Endothelial cell of umbilical vein (primary cell): ENCODE data around the gene CEP97. TPM values are rescaled to one million over a fixed set of nuclear protein-coding genes. Genes with fewer than 3 reads are reported as not detected.

ENCODE experiments used
- BruUV-seq: library from RNA; stranded (reverse); fragments of 400-500 nt; replicated peaks from 2 replicates; lab custom pipeline; 2021; lab: Mats Ljungman, UMichigan
- CTCF ChIA-PET: fragments of 300-600, 350-600 bp; sonication (Branson Sonifier 250); formaldehyde crosslinking; loops from one replicate; lab custom pipeline; 2021; ENCODE audit warnings: antibody characterized with exemption, inconsistent platforms; lab: Charles Lee
- POLR2A ChIA-PET: fragments of 300-600, 350-600 bp; sonication (Branson Sonifier 250); formaldehyde crosslinking; loops from one replicate; lab custom pipeline; 2021; ENCODE audit warnings: antibody characterized with exemption, inconsistent platforms; lab: Charles Lee
- DNase-seq: peaks from one replicate; pipeline ENCODE4 v3.0.0-alpha.2; 2011; ENCODE audit warnings: low read depth, low spot score
- FAIRE-seq: peaks from 2 replicates; lab custom pipeline; 2011; peaks lifted over from hg19 to GRCh38; lab: Jason Lieb, UNC
- H2AFZ ChIP-seq: 2 replicates; pipeline ENCODE4 v1.6.0; 2012; ENCODE audit warnings: low read depth, low read length, control low read depth, inconsistent platforms
- H3K27ac ChIP-seq: 2 replicates; pipeline ENCODE4 v1.5.1; 2011; ENCODE audit warnings: low read depth, mild to moderate bottlenecking, control low read depth, low read length, moderate library complexity; ENCODE audit not compliant: insufficient read depth
- H3K27me3 ChIP-seq, 2 experiments: 2 replicates each; pipeline versions ENCODE4 v1.6.0 to v1.6.1; 2011; ENCODE audit warnings: low read length in 2 of 2, mixed read lengths in 1 of 2; ENCODE audit not compliant: control insufficient read depth in 2 of 2, insufficient read depth in 2 of 2
- H3K36me3 ChIP-seq, 2 experiments: 2 replicates in 1 of 2; 3 replicates in 1 of 2; pipeline ENCODE4 v1.5.1; 2011; ENCODE audit warnings: low read length in 2 of 2, mild to moderate bottlenecking in 1 of 2, moderate library complexity in 1 of 2; ENCODE audit not compliant: control insufficient read depth in 2 of 2, insufficient read depth in 2 of 2; ENCODE audit errors: extremely low read depth in 1 of 2
- H3K4me1 ChIP-seq: 3 replicates; pipeline ENCODE4 v1.5.1; 2011; ENCODE audit warnings: mild to moderate bottlenecking, low read length; ENCODE audit not compliant: control insufficient read depth, insufficient read depth; ENCODE audit errors: extremely low read depth
- H3K4me2 ChIP-seq: 2 replicates; pipeline ENCODE4 v1.6.1; 2011; ENCODE audit warnings: low read length, control low read depth, mixed read lengths; ENCODE audit not compliant: insufficient read depth
- H3K4me3 ChIP-seq, 3 experiments: fragments of 200-600 bp in 1 of 3; sonication (generic), shearing (Covaris generic) in 1 of 3; replicated peaks in 1 of 3; 2 replicates each; pipeline ENCODE4 v1.5.1; 2011 to 2016; ENCODE audit warnings: control low read depth in 3 of 3, low read length in 3 of 3, mild to moderate bottlenecking in 2 of 3, inconsistent platforms in 1 of 3, low read depth in 1 of 3, moderate library complexity in 1 of 3; ENCODE audit not compliant: insufficient read depth in 1 of 3
- H3K79me2 ChIP-seq: 2 replicates; pipeline ENCODE4 v1.6.0; 2012; ENCODE audit warnings: low read length, inconsistent platforms; ENCODE audit not compliant: control insufficient read depth, insufficient read depth
- H3K9ac ChIP-seq: replicated peaks from 2 replicates; pipeline ENCODE3; 2011; ENCODE audit warnings: low read length, control low read depth; ENCODE audit not compliant: insufficient read depth; ENCODE audit errors: extremely low read depth
- H3K9me1 ChIP-seq: replicated peaks from 3 replicates; pipeline ENCODE4 v1.6.0; 2011; ENCODE audit warnings: mild to moderate bottlenecking, low read length; ENCODE audit not compliant: control insufficient read depth, insufficient read depth; ENCODE audit errors: extremely low read depth
- H3K9me3 ChIP-seq: replicated peaks from 2 replicates; pipeline ENCODE4 v1.5.1; 2012; ENCODE audit warnings: low read length, inconsistent platforms; ENCODE audit not compliant: control insufficient read depth, insufficient read depth
- H4K20me1 ChIP-seq: replicated peaks from 2 replicates; pipeline ENCODE3; 2011; ENCODE audit warnings: mild to moderate bottlenecking, low read length; ENCODE audit not compliant: control insufficient read depth, insufficient read depth; ENCODE audit errors: extremely low read depth
- EZH2 ChIP-seq: IDR thresholded peaks from 2 replicates; pipeline ENCODE4 v1.6.1; 2012; ENCODE audit warnings: borderline replicate concordance, low read depth, mild to moderate bottlenecking, moderate library complexity, low read length, inconsistent platforms; ENCODE audit not compliant: severe bottlenecking
- FOS ChIP-seq: IDR thresholded peaks from 2 replicates; pipeline ENCODE4 v1.6.1; 2011; ENCODE audit warnings: mild to moderate bottlenecking, low read length, moderate library complexity, borderline replicate concordance; ENCODE audit not compliant: insufficient read depth
- GATA2 ChIP-seq: IDR thresholded peaks from 2 replicates; pipeline ENCODE4 v1.7.0; 2011; ENCODE audit warnings: low read depth, mild to moderate bottlenecking, moderate library complexity, mixed read lengths, low read length; ENCODE audit not compliant: insufficient read length, insufficient read depth
- JUN ChIP-seq: IDR thresholded peaks from 2 replicates; pipeline ENCODE4 v1.6.1; 2011; ENCODE audit warnings: borderline replicate concordance, low read depth; ENCODE audit not compliant: insufficient read length, insufficient read depth
- MYC ChIP-seq: IDR thresholded peaks from one replicate; pipeline ENCODE4 v1.6.1; 2011; ENCODE audit warnings: mild to moderate bottlenecking, low read depth, low read length
- POLR2A ChIP-seq: IDR thresholded peaks from 2 replicates; pipeline ENCODE4 v1.6.1; 2012; ENCODE audit warnings: low read depth, mild to moderate bottlenecking, control low read depth, low read length
- POLR2AphosphoS5 ChIP-seq: IDR thresholded peaks from 2 replicates; pipeline ENCODE4 v1.6.1; 2012; ENCODE audit warnings: low read depth, mild to moderate bottlenecking, control low read depth, low read length, moderate library complexity; ENCODE audit not compliant: insufficient read depth
- dilution Hi-C: fragments of 300-500 bp; cut with MboI; formaldehyde crosslinking; loops from one replicate; pipeline ENCODE4 v1.15.0; 2019; ENCODE audit warnings: low sequenced_read_pairs; ENCODE audit not compliant: extremely low pct_ligation_motif_present
- intact Hi-C: fragments of 100-400 bp; cut with micrococcal nuclease; formaldehyde crosslinking; loops from one replicate; pipeline ENCODE4 v1.10.0; 2022
- polyA plus RNA-seq, 4 experiments: library from polyadenylated mRNA; depleted of rRNA in 3 of 4; stranded (reverse) in 3 of 4; unstranded in 1 of 4; fragments of >200 nt; gene quantifications; 2 replicates each; pipeline versions ENCODE4 v1.2.1 to v1.2.3, GENCODE V29; 2011 to 2012; ENCODE audit warnings: missing spikeins in 1 of 4
- total RNA-seq: library from RNA; stranded (reverse); gene quantifications from 2 replicates; pipeline ENCODE4 v1.2.3, GENCODE V29; 2021
- TF ChIP-seq, protein P1 (sequence below), 2 donors: IDR thresholded peaks; 1 replicate in 1 of 2; 2 replicates in 1 of 2; pipeline ENCODE4 v1.5.1; 2011; ENCODE audit warnings: low read length in 2 of 2, mild to moderate bottlenecking in 2 of 2, moderate library complexity in 2 of 2, control low read depth in 1 of 2, inconsistent platforms in 1 of 2, low read depth in 1 of 2; ENCODE audit not compliant: insufficient read depth in 1 of 2; ENCODE audit errors: extremely low read depth in 1 of 2
- TF ChIP-seq, protein P2 (sequence below): IDR thresholded peaks from 2 replicates; pipeline ENCODE4 v1.6.1; 2011; ENCODE audit not compliant: insufficient read depth, insufficient read length

The CEP97 gene
- total and polyA plus RNA-seq, 2 donors (not counting 3 experiments of a cell fraction or from before 2014, with no cell fraction given): 1.9 to 10.3 TPM

DNA sequence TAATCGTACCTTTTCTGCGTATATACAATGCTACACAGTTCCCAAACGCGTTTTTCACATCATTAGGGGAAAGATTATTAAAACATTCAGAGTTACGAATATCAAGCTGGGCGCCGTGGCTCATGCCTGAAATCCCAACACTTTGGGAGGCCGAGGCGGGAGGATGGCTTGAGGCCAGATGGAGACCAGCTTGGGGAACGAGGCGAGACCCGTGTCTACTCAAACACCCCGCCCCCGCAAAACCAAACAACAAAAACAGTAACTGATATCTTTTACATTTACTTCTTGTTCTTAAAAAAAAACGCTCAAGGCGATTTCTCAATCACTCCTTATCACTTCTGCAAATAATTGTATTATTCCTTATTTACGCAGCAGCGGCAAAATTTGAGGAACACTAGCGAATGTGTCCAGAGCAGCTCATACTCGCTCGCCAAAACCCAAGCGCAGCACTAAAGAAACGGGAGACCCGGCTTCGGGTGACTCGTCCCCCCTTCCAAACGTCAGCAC is 48.7 kb upstream of the CEP97 start:
- H3K79me2 ChIP-seq: peaks cover 46% of the 10 kb centered on the region

DNA sequence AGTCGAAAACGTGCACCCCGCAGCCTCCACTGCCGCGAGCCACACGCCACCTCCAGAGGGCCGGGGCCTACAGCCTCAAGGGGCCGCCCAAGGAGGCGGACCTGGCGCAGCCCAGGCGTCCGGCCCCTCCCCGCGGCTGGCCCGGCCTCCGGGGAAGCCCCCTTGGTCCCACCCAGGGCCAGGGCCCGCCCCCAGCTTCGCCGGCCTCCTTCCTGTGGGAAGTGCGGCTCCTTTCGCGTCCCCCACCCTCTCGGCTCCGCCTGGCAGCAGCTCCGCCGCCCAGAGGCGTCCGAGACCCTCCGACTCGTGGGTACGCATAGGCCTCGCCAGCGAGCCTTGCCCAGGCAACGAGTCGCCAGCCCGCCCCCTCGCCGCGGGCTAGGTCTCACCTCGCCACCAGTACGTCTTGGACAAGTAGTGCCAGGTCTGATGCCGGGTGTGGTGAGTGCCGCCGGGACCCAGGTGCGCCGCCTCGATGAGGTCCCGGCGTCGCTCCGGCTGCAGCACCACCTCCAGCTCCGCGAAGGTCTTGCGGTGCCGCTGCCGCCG is 48.1 kb upstream of the CEP97 start:
- dilution Hi-C loops: no loop called here
- H3K9me1 ChIP-seq: no peaks in the 10 kb centered on the region
- TF ChIP-seq MYC (no peak), EZH2 (no peak), GATA2 (no peak), JUN (no peak), POLR2A (peak; percentile 63), POLR2AphosphoS5 (peak; percentile 78), FOS (no peak)
- TF ChIP-seq, protein P1, sequence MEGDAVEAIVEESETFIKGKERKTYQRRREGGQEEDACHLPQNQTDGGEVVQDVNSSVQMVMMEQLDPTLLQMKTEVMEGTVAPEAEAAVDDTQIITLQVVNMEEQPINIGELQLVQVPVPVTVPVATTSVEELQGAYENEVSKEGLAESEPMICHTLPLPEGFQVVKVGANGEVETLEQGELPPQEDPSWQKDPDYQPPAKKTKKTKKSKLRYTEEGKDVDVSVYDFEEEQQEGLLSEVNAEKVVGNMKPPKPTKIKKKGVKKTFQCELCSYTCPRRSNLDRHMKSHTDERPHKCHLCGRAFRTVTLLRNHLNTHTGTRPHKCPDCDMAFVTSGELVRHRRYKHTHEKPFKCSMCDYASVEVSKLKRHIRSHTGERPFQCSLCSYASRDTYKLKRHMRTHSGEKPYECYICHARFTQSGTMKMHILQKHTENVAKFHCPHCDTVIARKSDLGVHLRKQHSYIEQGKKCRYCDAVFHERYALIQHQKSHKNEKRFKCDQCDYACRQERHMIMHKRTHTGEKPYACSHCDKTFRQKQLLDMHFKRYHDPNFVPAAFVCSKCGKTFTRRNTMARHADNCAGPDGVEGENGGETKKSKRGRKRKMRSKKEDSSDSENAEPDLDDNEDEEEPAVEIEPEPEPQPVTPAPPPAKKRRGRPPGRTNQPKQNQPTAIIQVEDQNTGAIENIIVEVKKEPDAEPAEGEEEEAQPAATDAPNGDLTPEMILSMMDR (IDR thresholded peaks at IDR 0.05; ENCODE audit: extremely low read depth in 1 of 2, insufficient read depth in 1 of 2, low read depth in 1 of 2, low read length in 2 of 2): peak in 1 of 2 donors; percentile 26
- TF ChIP-seq, protein P2, sequence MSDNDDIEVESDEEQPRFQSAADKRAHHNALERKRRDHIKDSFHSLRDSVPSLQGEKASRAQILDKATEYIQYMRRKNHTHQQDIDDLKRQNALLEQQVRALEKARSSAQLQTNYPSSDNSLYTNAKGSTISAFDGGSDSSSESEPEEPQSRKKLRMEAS: no peak
- intact Hi-C loops: loop anchor here (5.0 kb wide), 1 partner anchor 1274 kb away; the partner anchor contains the start of genes LNP1 and TOMM70
- peak overlapping the region; percentile 72 for H3K4me2 ChIP-seq
- POLR2A ChIA-PET: interaction anchor here (0.8 to 3.4 kb wide), 3 partner anchors 10 to 102 kb away, joined by 3 to 19 read pairs (median 3); partner anchors contain the start of genes CEP97, PCNP and RPL24
- no TSS peak for BruUV-seq
- H3K4me1 ChIP-seq: peaks cover 16% of the 10 kb centered on the region
- peaks cover 5 to 6% of the 10 kb centered on the region in 2 experiments for H3K36me3 ChIP-seq
- peak overlapping the region; percentile 52 for H3K27ac ChIP-seq
- peak; percentile 95 for DNase-seq
- no peaks in the 10 kb centered on the region for H3K27me3 ChIP-seq
- FAIRE-seq: peak; percentile 82
- H3K9ac ChIP-seq: peak overlapping the region; percentile 79
- peak overlapping the region; percentile 83 for H2AFZ ChIP-seq
- CTCF ChIA-PET: interaction anchor here (0.7 to 2.8 kb wide), 8 partner anchors 8 to 163 kb away, joined by 3 to 11 read pairs (median 4); partner anchors contain the start of genes CEP97, PCNP, RPL24 and SENP7
- H3K4me3 ChIP-seq: peak overlapping the region; percentile 67 to 80 (median 76)
- peaks cover 45% of the 10 kb centered on the region for H3K79me2 ChIP-seq
- no peaks in the 10 kb centered on the region for H4K20me1 ChIP-seq
- no peaks in the 10 kb centered on the region for H3K9me3 ChIP-seq

More for the DNA sequence above, 48.7 kb upstream of the CEP97 start:
- Histone ChIP-seq H3K9me3 (no peaks in the 10 kb centered on the region), H2AFZ (peak overlapping the region; percentile 56), H3K27me3 (no peaks in the 10 kb centered on the region), H3K4me3 (peak overlapping the region; percentile 67 to 80 (median 76)), H3K4me2 (peak overlapping the region; percentile 72), H3K36me3 (peaks cover 3 to 5% of the 10 kb centered on the region in 2 experiments), H3K9ac (peak overlapping the region; percentile 77), H3K9me1 (no peaks in the 10 kb centered on the region), H3K27ac (peak overlapping the region; percentile 51), H3K4me1 (peaks cover 16% of the 10 kb centered on the region), H4K20me1 (no peaks in the 10 kb centered on the region)
- ChIA-PET CTCF (interaction anchor here (0.7 to 2.8 kb wide), 6 partner anchors 9 to 102 kb away, joined by 3 to 11 read pairs (median 4); partner anchors contain the start of genes CEP97 and PCNP), POLR2A (interaction anchor here (0.8 to 3.4 kb wide), 3 partner anchors 10 to 102 kb away, joined by 3 to 19 read pairs (median 3); partner anchors contain the start of genes CEP97, PCNP and RPL24)
- intact Hi-C loops (loop anchor here (5.0 kb wide), 1 partner anchor 1273 kb away; the partner anchor contains the start of genes LNP1 and TOMM70), dilution Hi-C loops (no loop called here)
- DNase-seq (no peak), FAIRE-seq (no peak)
- peak; percentile 49 for TF ChIP-seq POLR2A
- TF ChIP-seq, protein P2: no peak
- BruUV-seq: no TSS peak
